GM23248 (cell line): ENCODE results near the gene CCL20. TPM values are rescaled to one million over a fixed set of nuclear protein-coding genes. Genes with fewer than 3 reads are reported as not detected.
A peak's percentile ranks its signal among the peaks of the same experiment; 100 is the strongest.

Source experiments
- DNase-seq: peaks from one replicate; pipeline ENCODE4 v3.0.0-alpha.2; 2015
- H2AFZ ChIP-seq: fragments of 200-600 bp; sonication (generic); 2 replicates; pipeline ENCODE4 v1.6.1; 2016; ENCODE audit warnings: antibody characterized with exemption
- H3F3A ChIP-seq: fragments of 200-600 bp; sonication (generic); 2 replicates; pipeline ENCODE4 v1.6.1; 2016; ENCODE audit warnings: mild to moderate bottlenecking, antibody characterized with exemption, mixed run types; ENCODE audit not compliant: insufficient read depth
- H3K27ac ChIP-seq: fragments of 200-600 bp; sonication (generic); 2 replicates; pipeline ENCODE4 v1.5.1; 2016; ENCODE audit warnings: mild to moderate bottlenecking
- H3K27me3 ChIP-seq: fragments of 200-600 bp; sonication (generic); replicated peaks from 2 replicates; pipeline ENCODE4 v1.6.1; 2016; ENCODE audit warnings: mild to moderate bottlenecking; ENCODE audit not compliant: insufficient read depth
- H3K36me3 ChIP-seq: fragments of 200-600 bp; sonication (generic); 2 replicates; pipeline ENCODE4 v1.6.1; 2016; ENCODE audit warnings: low read depth, mild to moderate bottlenecking
- H3K4me1 ChIP-seq: fragments of 200-600 bp; sonication (generic); 2 replicates; pipeline ENCODE4 v1.6.1; 2016; ENCODE audit warnings: mild to moderate bottlenecking; ENCODE audit not compliant: insufficient read depth
- H3K4me2 ChIP-seq: fragments of 200-600 bp; sonication (generic); one replicate; pipeline ENCODE4 v1.6.1; 2016; ENCODE audit warnings: mild to moderate bottlenecking; ENCODE audit not compliant: unreplicated experiment
- H3K4me3 ChIP-seq: fragments of 200-600 bp; sonication (generic); 2 replicates; pipeline ENCODE4 v1.5.1; 2016; ENCODE audit warnings: mild to moderate bottlenecking
- H3K79me2 ChIP-seq: fragments of 200-600 bp; sonication (generic); 2 replicates; pipeline ENCODE4 v1.6.1; 2016; ENCODE audit warnings: mild to moderate bottlenecking; ENCODE audit not compliant: insufficient read depth
- H3K9ac ChIP-seq: fragments of 200-600 bp; sonication (generic); 2 replicates; pipeline ENCODE4 v1.6.1; 2016; ENCODE audit warnings: mild to moderate bottlenecking
- H3K9me2 ChIP-seq: fragments of 200-600 bp; sonication (generic); 2 replicates; pipeline ENCODE4 v1.6.1; 2016; ENCODE audit warnings: mixed run types, mild to moderate bottlenecking, moderate library complexity; ENCODE audit not compliant: insufficient read depth
- H3K9me3 ChIP-seq: fragments of 200-600 bp; sonication (generic); one replicate; pipeline ENCODE4 v1.6.1; 2017; ENCODE audit warnings: low read depth
- H4K20me1 ChIP-seq: fragments of 200-600 bp; sonication (generic); 2 replicates; pipeline ENCODE4 v1.6.0; 2016; ENCODE audit not compliant: insufficient read depth
- EZH2 ChIP-seq: fragments of 200-600 bp; sonication (generic); IDR thresholded peaks from 2 replicates; pipeline ENCODE4 v1.6.1; 2018; ENCODE audit warnings: antibody characterized with exemption, mild to moderate bottlenecking; ENCODE audit not compliant: insufficient read depth, poor library complexity, severe bottlenecking
- EZH2phosphoT487 ChIP-seq: fragments of 200-600 bp; sonication (generic); IDR thresholded peaks from 2 replicates; pipeline ENCODE4 v1.6.1; 2018; ENCODE audit warnings: antibody characterized with exemption, moderate library complexity, mild to moderate bottlenecking, low read depth; ENCODE audit not compliant: insufficient read depth
- WGBS, 2 experiments: methylation state at CpG; one replicate each; pipeline ENCODE4 v1.1.6; 2015 to 2017; ENCODE audit warnings: low lambda C conversion rate in 2 of 2, low coverage in 1 of 2; ENCODE audit errors: missing lambda C conversion rate in 2 of 2; 5-methylcytosine and 5-hydroxymethylcytosine counted together
- in situ Hi-C: fragments of 300-500 bp; cut with MboI; formaldehyde crosslinking; loops from 2 replicates; pipeline ENCODE4 v1.15.0; 2020
- polyA plus RNA-seq: library from polyadenylated mRNA; unstranded; fragments of >200 nt; fragmentation: Nextera tagmentation; extraction: Ambion mirVana; gene quantifications from 2 replicates; pipeline ENCODE4 v1.2.1, GENCODE V29; 2016
- small RNA-seq: library from RNA; depleted of rRNA; stranded (forward); fragments of <200 nt; gene quantifications from one replicate; pipeline ENCODE3, GENCODE V24; 2014; ENCODE audit warnings: low read depth, low replicate concordance
- total RNA-seq: library from RNA; depleted of rRNA; stranded (reverse); fragments of >200 nt; shearing (Covaris generic); gene quantifications from 2 replicates; pipeline ENCODE4 v1.2.3, GENCODE V29; 2014; rRNA removed

Gene CCL20
- total and polyA plus RNA-seq, 2 experiments from 2014 or later: not detected

- no peaks in the 10 kb centered on the region for H4K20me1 ChIP-seq
- no peaks in the 10 kb centered on the region for H3K79me2 ChIP-seq
- peak overlapping the region; percentile 36; the same call in 1 of the 2 replicates for H3K4me3 ChIP-seq
- H3K27ac ChIP-seq: peak overlapping the region; percentile 80
- TF ChIP-seq EZH2phosphoT487 (no peak), EZH2 (no peak)
- WGBS, 2 experiments: 15 to 16% methylated on average over 8 of the region's 8 CpGs
- peaks cover 36% of the 10 kb centered on the region for H3F3A ChIP-seq
- no peak overlapping the region for H2AFZ ChIP-seq
- in situ Hi-C loops: no loop called here
- no peaks in the 10 kb centered on the region for H3K27me3 ChIP-seq
- H3K9me2 ChIP-seq: no peaks in the 10 kb centered on the region
- peak overlapping the region; percentile 5; the same call in 1 of the 2 replicates for H3K9ac ChIP-seq
- no peaks in the 10 kb centered on the region for H3K9me3 ChIP-seq
- H3K4me1 ChIP-seq: peaks cover 34% of the 10 kb centered on the region
- peak overlapping the region; percentile 70 for H3K4me2 ChIP-seq
- no peaks in the 10 kb centered on the region for H3K36me3 ChIP-seq
- peak; percentile 58 for DNase-seq
Measured at GRCh38 chr2:227862227-227862740, 48.6 kb downstream of the CCL20 start.

GRCh38 chr2:227862741-227863588, 49.3 kb downstream of the CCL20 start:
- H3K27ac ChIP-seq: peak overlapping the region; percentile 80
- 28 to 29% methylated on average over 7 of the region's 7 CpGs for WGBS, 2 experiments
- H3K36me3 ChIP-seq: no peaks in the 10 kb centered on the region
- in situ Hi-C loops: no loop called here
- peak overlapping the region; percentile 5; the same call in 1 of the 2 replicates for H3K9ac ChIP-seq
- H3K4me2 ChIP-seq: peak overlapping the region; percentile 70
- peak overlapping the region; percentile 36; the same call in 1 of the 2 replicates for H3K4me3 ChIP-seq
- H3K9me3 ChIP-seq: no peaks in the 10 kb centered on the region
- H3K27me3 ChIP-seq: no peaks in the 10 kb centered on the region
- no peaks in the 10 kb centered on the region for H3K9me2 ChIP-seq
- H3K79me2 ChIP-seq: no peaks in the 10 kb centered on the region
- peaks cover 36% of the 10 kb centered on the region for H3F3A ChIP-seq
- H3K4me1 ChIP-seq: peaks cover 34% of the 10 kb centered on the region
- no peak overlapping the region for H2AFZ ChIP-seq
- peak; percentile 91 for DNase-seq
- TF ChIP-seq EZH2phosphoT487: no peak
- no peak for TF ChIP-seq EZH2
- no peaks in the 10 kb centered on the region for H4K20me1 ChIP-seq

- Histone ChIP-seq H3K9me2 (no peaks in the 10 kb centered on the region), H3K4me3 (peak overlapping the region; percentile 35), H3K9me3 (no peaks in the 10 kb centered on the region), H3K9ac (no peak overlapping the region), H3K79me2 (no peaks in the 10 kb centered on the region), H3F3A (peaks cover 36% of the 10 kb centered on the region), H4K20me1 (no peaks in the 10 kb centered on the region), H3K27me3 (no peaks in the 10 kb centered on the region), H2AFZ (peak overlapping the region; percentile 37), H3K36me3 (no peaks in the 10 kb centered on the region), H3K4me1 (peaks cover 34% of the 10 kb centered on the region), H3K4me2 (peak overlapping the region; percentile 51), H3K27ac (peak overlapping the region; percentile 80)
- TF ChIP-seq EZH2 (no peak), EZH2phosphoT487 (no peak)
- WGBS, 2 experiments: 10 to 13% methylated on average over 9 of the region's 9 CpGs
- in situ Hi-C loops: no loop called here
- DNase-seq: peak; percentile 80
Measured at GRCh38 chr2:227864161-227864756, 50.6 kb downstream of the CCL20 start.

GRCh38 chr2:227865291-227865690, 51.6 kb downstream of the CCL20 start:
- H3K4me1 ChIP-seq: peaks cover 34% of the 10 kb centered on the region
- H3F3A ChIP-seq: peaks cover 36% of the 10 kb centered on the region
- 80 to 87% methylated on average over 4 of the region's 4 CpGs for WGBS, 2 experiments
- H4K20me1 ChIP-seq: no peaks in the 10 kb centered on the region
- no peaks in the 10 kb centered on the region for H3K9me3 ChIP-seq
- no peaks in the 10 kb centered on the region for H3K36me3 ChIP-seq
- no peak for DNase-seq
- no peaks in the 10 kb centered on the region for H3K27me3 ChIP-seq
- no peak for TF ChIP-seq EZH2
- TF ChIP-seq EZH2phosphoT487: no peak
- H3K4me2 ChIP-seq: no peak overlapping the region
- no peaks in the 10 kb centered on the region for H3K79me2 ChIP-seq
- H3K9me2 ChIP-seq: no peaks in the 10 kb centered on the region
- H3K27ac ChIP-seq: no peak overlapping the region
- no peak overlapping the region for H2AFZ ChIP-seq
- no peak overlapping the region for H3K4me3 ChIP-seq
- H3K9ac ChIP-seq: no peak overlapping the region
- in situ Hi-C loops: no loop called here

Small RNAs within 50 kb of the gene (small RNA-seq; reads per million reads assigned to genes)
- gene SNRPGP8: not detected

Other genes starting within 250 kb of the CCL20 start
- gene SCYGR2, start 214.9 kb upstream of the CCL20 start, total RNA-seq: not detected in 2 replicates
- not detected in 2 replicates for gene SCYGR2, start 214.9 kb upstream of the CCL20 start, polyA plus RNA-seq
- not detected in 2 replicates for gene SCYGR3, start 199.0 kb upstream of the CCL20 start, total RNA-seq
- gene SCYGR3, start 199.0 kb upstream of the CCL20 start, polyA plus RNA-seq: not detected in 2 replicates
- not detected in 2 replicates for gene SCYGR4, start 196.3 kb upstream of the CCL20 start, total RNA-seq
- gene SCYGR4, start 196.3 kb upstream of the CCL20 start, polyA plus RNA-seq: not detected in 2 replicates
- not detected in 2 replicates for gene SCYGR5, start 147.0 kb upstream of the CCL20 start, total RNA-seq
- not detected in 2 replicates for gene SCYGR5, start 147.0 kb upstream of the CCL20 start, polyA plus RNA-seq
- gene SLC19A3, start 95.8 kb upstream of the CCL20 start, total RNA-seq: 0.65 and 0.89 TPM in 2 replicates
- 0.10 and 0.71 TPM in 2 replicates for gene SLC19A3, start 95.8 kb upstream of the CCL20 start, polyA plus RNA-seq
- gene SCYGR6, start 89.1 kb upstream of the CCL20 start, total RNA-seq: not detected in 2 replicates
- gene SCYGR6, start 89.1 kb upstream of the CCL20 start, polyA plus RNA-seq: not detected in 2 replicates
- not detected in 2 replicates for gene SCYGR7, start 85.5 kb upstream of the CCL20 start, total RNA-seq
- gene SCYGR7, start 85.5 kb upstream of the CCL20 start, polyA plus RNA-seq: not detected in 2 replicates
- not detected in 2 replicates for gene SCYGR8, start 67.9 kb upstream of the CCL20 start, total RNA-seq
- gene SCYGR8, start 67.9 kb upstream of the CCL20 start, polyA plus RNA-seq: not detected in 2 replicates
- gene DAW1, start 57.8 kb downstream of the CCL20 start, total RNA-seq: under 0.01 and 2.1 TPM in 2 replicates
- 0.81 and 1.1 TPM in 2 replicates for gene DAW1, start 57.8 kb downstream of the CCL20 start, polyA plus RNA-seq